Activated naive CD4-positive, alpha-beta T cell (primary cell): ENCODE data around the gene L2HGDH.
"Not testable (repeated sequence)": the region's sequence is repeated elsewhere in the genome, so short reads cannot be mapped to it uniquely, and the experiment has no call there.

Source experiments
- DNase-seq, 4 experiments: peaks; one replicate each; lab custom pipeline; 2025; lab: John Stamatoyannopoulos, UW

The L2HGDH gene

GRCh38 chr14:50311972-50312733 is at the start of gene L2HGDH, which contains the start of gene DMAC2L:
TSS of gene L2HGDH (minus strand) at chr14:50312229. CDS start at chr14:50312150, 79 bp downstream.
TSS of gene DMAC2L (plus strand) at chr14:50312324. CDS start at chr14:50321488, 9,164 bp downstream.
- DNase-seq: peak; percentile 79 to 84 (median 82)

GRCh38 chr14:50360851-50361250 is 48.8 kb upstream of the L2HGDH start:
- DNase-seq: no peak

DNA sequence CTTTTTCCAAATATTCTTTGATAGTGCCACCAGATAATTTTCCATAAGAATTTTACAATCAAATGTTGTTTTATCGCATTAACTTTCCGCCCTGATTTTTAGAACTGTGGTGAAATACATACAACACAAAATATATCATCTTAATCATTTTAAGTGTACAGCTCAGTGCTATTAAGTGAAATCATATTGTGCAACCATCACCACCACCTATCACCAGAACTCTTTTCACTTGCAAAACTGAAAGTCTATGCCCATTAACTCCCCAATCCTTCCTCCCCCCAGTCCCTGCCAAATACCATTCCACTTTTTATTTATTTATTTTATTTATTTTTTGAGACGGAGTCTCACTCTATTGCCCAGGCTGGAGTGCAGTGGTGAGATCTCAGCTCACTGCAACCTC is 48.1 kb upstream of the L2HGDH start:
- DNase-seq: no peak

DNA sequence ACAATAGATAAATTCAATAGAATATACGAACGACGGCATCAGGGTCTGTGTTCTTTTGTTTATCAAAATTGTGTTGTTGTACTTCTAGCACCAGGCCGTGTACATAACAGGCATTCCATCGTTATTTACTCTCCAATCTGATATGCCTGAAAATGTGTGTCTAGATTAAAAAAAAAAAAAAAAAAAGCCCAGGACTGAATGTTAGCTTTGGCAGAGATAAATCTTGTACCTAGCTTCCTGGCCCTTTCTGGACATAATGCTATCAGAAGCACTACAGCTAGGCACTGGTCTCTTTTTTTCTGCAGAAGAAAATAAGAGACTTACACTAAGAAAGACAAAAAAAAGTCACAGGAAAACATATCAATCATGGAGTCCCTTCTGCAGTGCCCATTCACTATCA is 47.6 kb upstream of the L2HGDH start:
- DNase-seq: no peak

DNA sequence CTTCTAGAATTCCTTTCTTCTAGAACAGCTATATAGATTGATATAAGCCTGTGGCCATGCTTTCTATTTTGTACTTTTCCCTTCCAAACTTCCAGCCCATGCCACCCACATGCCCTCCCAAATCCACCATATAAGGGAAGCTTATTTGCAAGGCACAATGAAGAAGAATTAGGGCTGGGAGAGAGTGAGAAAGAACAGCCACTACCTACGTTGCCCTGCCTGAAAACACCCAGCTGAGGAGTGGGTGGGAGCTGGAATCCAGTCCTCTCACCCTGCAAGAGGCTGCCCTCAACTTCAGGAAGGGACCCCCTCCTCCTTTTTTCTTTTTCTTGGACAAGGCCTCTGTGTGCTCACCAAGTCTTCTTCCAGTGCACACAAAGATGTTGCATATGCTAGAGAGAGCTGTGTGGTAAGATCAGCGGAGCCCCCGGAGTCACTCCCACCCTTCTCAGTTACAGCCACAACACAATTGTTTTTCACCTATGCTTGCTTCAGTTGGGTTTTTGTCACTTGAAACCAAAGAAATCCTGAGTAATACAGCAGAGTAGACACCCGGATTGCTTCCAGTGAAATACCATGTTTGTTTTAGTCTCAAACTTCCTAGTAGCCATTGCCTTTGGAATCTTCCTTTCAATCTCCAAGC is 45.8 kb upstream of the L2HGDH start:
- DNase-seq: no peak

DNA sequence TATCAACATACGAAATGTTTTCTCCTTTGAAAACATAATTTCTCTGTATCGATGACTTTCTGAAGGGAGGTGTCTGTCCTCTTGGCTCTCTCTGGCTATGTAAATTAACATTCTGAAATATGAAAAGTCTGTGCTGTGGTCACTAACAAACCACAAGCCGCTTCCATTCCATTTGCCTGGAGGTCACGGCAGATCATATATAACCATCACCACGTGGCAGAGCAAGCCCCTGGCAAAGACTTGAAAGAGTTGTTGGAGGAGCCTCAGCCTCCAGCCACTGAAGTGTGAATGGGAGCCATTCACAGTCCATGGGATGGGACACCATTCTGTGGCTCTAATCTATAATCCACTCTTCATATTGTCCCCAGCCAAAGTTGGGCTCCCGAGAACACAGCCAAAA is 45.1 kb upstream of the L2HGDH start:
- no peak for DNase-seq

GRCh38 chr14:50356283-50356682 is 44.3 kb upstream of the L2HGDH start:
- DNase-seq: not testable (repeated sequence)

- DNase-seq: no peak
Measured at GRCh38 chr14:50355692-50356091, 43.7 kb upstream of the L2HGDH start.

DNA sequence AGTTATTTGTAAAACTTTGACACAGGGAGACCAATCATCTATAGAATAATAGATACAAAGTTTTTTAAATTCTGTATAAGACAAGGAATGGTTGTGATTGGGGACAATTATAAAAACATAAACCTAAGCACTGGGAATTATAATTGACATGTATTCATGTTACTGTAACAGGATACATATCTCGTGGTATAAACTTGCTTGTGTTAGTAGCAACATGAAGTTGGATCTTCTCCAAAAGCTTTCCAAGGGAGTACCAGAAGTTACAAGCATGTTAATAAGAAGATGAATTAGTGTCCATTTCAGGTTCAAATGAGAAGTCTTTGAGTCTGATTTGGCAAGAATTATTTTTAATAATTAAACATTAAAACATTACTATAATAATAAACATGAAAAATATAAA is 42.5 kb upstream of the L2HGDH start:
- DNase-seq: no peak

DNA sequence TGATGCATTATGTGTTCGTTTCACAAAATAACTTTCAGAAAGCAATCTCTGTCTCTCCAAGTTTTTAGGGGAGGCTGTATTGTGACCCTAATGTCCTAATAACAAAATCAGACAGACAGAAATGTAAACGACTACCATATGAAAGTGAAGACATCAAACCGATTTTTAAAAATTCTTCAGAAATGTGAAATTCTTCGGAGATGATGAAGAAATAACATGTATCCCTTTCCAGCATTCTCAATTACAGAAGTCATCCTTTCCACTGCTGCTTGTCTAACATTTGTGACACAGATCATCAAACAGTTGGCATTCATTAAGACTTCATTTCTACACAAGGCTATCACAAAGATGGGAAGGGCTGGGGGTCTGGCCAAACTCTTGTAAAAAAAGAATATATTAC is 41.1 kb upstream of the L2HGDH start:
- no peak for DNase-seq

- no peak for DNase-seq
Measured at GRCh38 chr14:50352584-50352983, 40.6 kb upstream of the L2HGDH start.

- no peak for DNase-seq
Measured at GRCh38 chr14:50350975-50351374, 38.9 kb upstream of the L2HGDH start.

GRCh38 chr14:50348933-50349332 is 36.9 kb upstream of the L2HGDH start:
- DNase-seq: no peak

- DNase-seq: no peak
Measured at GRCh38 chr14:50347521-50347920, 35.5 kb upstream of the L2HGDH start.

GRCh38 chr14:50345846-50346422 is 33.9 kb upstream of the L2HGDH start:
- no peak for DNase-seq

DNA sequence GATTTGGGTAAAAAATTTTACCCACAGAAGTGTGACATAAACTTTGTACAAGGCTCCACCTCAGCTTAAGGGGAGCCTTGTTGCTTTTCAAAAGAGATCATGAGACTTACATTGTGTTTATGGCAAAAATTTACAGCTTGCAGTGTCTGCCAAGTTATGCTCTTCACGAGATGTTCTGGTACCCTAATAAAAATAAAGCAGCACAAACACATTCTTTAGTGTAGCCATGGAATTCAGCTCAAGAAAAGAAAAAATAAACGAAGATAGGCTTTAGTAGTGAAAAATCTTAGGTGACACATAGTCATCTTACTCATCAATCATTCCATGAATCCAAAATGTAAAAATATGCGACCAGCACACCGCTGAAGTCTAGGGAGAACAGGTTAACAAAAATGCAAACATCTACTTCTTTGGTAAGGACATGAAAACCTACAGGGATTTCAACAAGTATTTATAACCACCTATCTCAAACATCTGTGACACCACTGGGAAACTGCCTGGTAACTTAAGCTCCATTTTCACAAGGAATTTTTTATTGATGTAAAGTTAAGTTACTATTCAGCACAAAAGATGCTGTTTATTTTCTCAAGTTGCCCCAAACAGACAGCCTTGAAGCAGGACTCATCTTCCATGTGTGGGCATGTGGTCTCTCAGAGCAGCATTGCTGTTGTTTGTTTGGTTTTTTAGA is 33.0 kb upstream of the L2HGDH start:
- DNase-seq: no peak

- DNase-seq: peak in 1 of 4 experiments; percentile 30
Measured at GRCh38 chr14:50344116-50344775, 32.2 kb upstream of the L2HGDH start.

DNA sequence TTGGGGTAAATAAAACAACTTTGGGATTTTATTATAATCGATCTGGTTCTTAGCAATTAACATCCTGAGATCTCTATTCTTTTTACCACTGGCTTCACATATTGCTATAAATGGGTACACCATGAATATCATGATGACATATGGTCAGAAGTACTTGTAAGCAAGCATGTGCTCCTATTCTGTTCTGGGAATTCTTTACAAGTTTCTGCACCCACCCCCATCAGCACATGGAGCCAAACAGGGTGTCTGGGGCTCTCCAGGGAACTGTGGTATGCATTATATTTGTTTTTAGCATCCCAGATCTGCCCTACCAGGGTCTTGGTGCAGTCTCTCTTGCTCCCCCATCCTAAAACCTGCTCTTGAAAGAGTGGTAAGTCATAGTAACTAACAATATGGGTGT is 31.4 kb upstream of the L2HGDH start:
- no peak for DNase-seq

- peak in 2 of 4 experiments; percentile 13 to 32 for DNase-seq
Measured at GRCh38 chr14:50342221-50343078, 30.4 kb upstream of the L2HGDH start.

DNA sequence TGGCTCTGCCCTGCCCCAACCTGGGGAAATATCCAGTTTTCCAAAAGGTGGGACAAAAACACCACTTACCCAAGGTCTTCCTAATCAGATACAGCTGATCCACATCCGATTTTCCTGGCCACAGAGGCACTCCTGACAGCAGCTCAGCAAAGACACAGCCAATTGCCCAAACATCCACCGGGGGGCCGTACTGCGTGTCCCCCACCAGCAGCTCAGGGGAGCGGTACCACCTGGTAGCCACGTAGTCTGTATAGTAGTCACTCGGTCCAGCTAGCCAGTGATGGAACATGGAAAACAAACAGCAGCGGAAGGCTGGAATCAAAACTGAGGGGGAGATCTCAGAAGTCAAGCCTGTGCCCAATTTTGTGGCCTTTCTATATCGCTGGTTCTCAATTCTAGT is 28.9 kb upstream of the L2HGDH start:
- no peak for DNase-seq

DNA sequence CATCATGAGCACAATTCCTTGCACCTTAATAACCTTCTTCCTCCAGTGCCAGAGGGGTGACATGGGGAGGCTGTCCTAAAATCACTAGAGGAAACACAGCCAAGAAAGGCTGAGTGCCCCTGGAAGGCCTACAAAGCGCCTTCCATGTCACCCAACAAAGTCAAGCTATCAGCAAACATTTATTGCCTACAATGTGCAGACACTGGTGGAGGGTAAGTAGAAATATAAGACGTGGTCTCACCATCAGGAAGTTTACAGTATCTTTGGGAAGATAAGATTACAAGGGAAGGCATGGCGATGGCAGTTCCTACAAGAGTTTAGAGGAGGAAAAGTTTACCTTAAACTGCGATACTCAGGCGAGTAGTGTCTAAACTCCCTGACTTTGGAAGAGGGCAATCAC is 28.0 kb upstream of the L2HGDH start:
- DNase-seq: no peak
